ENCODE measurements around the gene ODAD4.

Gene ODAD4

GRCh38 chr17:41974031-41974430 is 43.6 kb downstream of the ODAD4 start:
- Histone ChIP-seq H3K9me2 (replicated peaks; ENCODE audit: low read depth, low read length) (no peaks in the 10 kb centered on the region), H3K27me3 (ENCODE audit: insufficient read depth, low read length, poor library complexity, severe bottlenecking) (no peaks in the 10 kb centered on the region), H3K79me2 (ENCODE audit: insufficient read depth, low read length) (peaks cover 17% of the 10 kb centered on the region; the same call in 1 of the 2 replicates), H3F3A (ENCODE audit: low read depth) (no peaks in the 10 kb centered on the region), H3K4me1 (ENCODE audit: insufficient read depth, low read length, poor library complexity, severe bottlenecking) (no peaks in the 10 kb centered on the region), H4K20me1 (ENCODE audit: insufficient read depth, low read length, poor library complexity, severe bottlenecking) (no peaks in the 10 kb centered on the region), H3K9ac (ENCODE audit: low read depth, low read length, poor library complexity, severe bottlenecking) (no peak overlapping the region), H3K4me2 (ENCODE audit: low read depth, low read length, poor library complexity, severe bottlenecking) (no peak overlapping the region), H3K9me3 (ENCODE audit: insufficient read depth, low read depth, low read length) (no peaks in the 10 kb centered on the region), H3K4me3 (ENCODE audit: low read length, poor library complexity, severe bottlenecking) (no peak overlapping the region), H3K36me3 (ENCODE audit: insufficient read depth, low read length) (peaks cover 60% of the 10 kb centered on the region; the same call in 1 of the 2 replicates), H2AFZ (ENCODE audit: low read length) (no peak overlapping the region)
- TF ChIP-seq EZH2phosphoT487 (IDR thresholded peaks at IDR 0.05; ENCODE audit: borderline replicate concordance), result no peak
- no peak for TF ChIP-seq CTCF (conservative IDR thresholded peaks at IDR 0.05; ENCODE audit: low read length)

- no peak overlapping the region for H2AFZ ChIP-seq (ENCODE audit: low read length)
- H3K4me1 ChIP-seq (ENCODE audit: insufficient read depth, low read length, poor library complexity, severe bottlenecking), result no peaks in the 10 kb centered on the region
- H3K9me3 ChIP-seq (ENCODE audit: insufficient read depth, low read depth, low read length), result no peaks in the 10 kb centered on the region
- H3K36me3 ChIP-seq (ENCODE audit: insufficient read depth, low read length), result peaks cover 60% of the 10 kb centered on the region; the same call in 1 of the 2 replicates
- H3K9me2 ChIP-seq (replicated peaks; ENCODE audit: low read depth, low read length), result no peaks in the 10 kb centered on the region
- no peak overlapping the region for H3K9ac ChIP-seq (ENCODE audit: low read depth, low read length, poor library complexity, severe bottlenecking)
- TF ChIP-seq CTCF (conservative IDR thresholded peaks at IDR 0.05; ENCODE audit: low read length) (no peak), EZH2phosphoT487 (IDR thresholded peaks at IDR 0.05; ENCODE audit: borderline replicate concordance) (no peak)
- no peaks in the 10 kb centered on the region for H3F3A ChIP-seq (ENCODE audit: low read depth)
- H3K4me2 ChIP-seq (ENCODE audit: low read depth, low read length, poor library complexity, severe bottlenecking), result no peak overlapping the region
- no peaks in the 10 kb centered on the region for H3K27me3 ChIP-seq (ENCODE audit: insufficient read depth, low read length, poor library complexity, severe bottlenecking)
- H3K79me2 ChIP-seq (ENCODE audit: insufficient read depth, low read length), result peaks cover 14% of the 10 kb centered on the region; the same call in 1 of the 2 replicates
- H4K20me1 ChIP-seq (ENCODE audit: insufficient read depth, low read length, poor library complexity, severe bottlenecking), result no peaks in the 10 kb centered on the region
- no peak overlapping the region for H3K4me3 ChIP-seq (ENCODE audit: low read length, poor library complexity, severe bottlenecking)
These were observed 44.2 kb downstream of the ODAD4 start for GRCh38 chr17:41974658-41975057.

- Histone ChIP-seq H3K9ac (ENCODE audit: low read depth, low read length, poor library complexity, severe bottlenecking) (no peak overlapping the region), H3K4me2 (ENCODE audit: low read depth, low read length, poor library complexity, severe bottlenecking) (no peak overlapping the region), H3K36me3 (ENCODE audit: insufficient read depth, low read length) (peaks cover 64% of the 10 kb centered on the region; the same call in 1 of the 2 replicates), H3K9me3 (ENCODE audit: insufficient read depth, low read depth, low read length) (no peaks in the 10 kb centered on the region), H3F3A (ENCODE audit: low read depth) (no peaks in the 10 kb centered on the region), H3K9me2 (replicated peaks; ENCODE audit: low read depth, low read length) (no peaks in the 10 kb centered on the region), H3K79me2 (ENCODE audit: insufficient read depth, low read length) (peaks cover 11% of the 10 kb centered on the region; the same call in 1 of the 2 replicates), H4K20me1 (ENCODE audit: insufficient read depth, low read length, poor library complexity, severe bottlenecking) (no peaks in the 10 kb centered on the region), H2AFZ (ENCODE audit: low read length) (no peak overlapping the region), H3K27me3 (ENCODE audit: insufficient read depth, low read length, poor library complexity, severe bottlenecking) (no peaks in the 10 kb centered on the region), H3K4me1 (ENCODE audit: insufficient read depth, low read length, poor library complexity, severe bottlenecking) (no peaks in the 10 kb centered on the region), H3K4me3 (ENCODE audit: low read length, poor library complexity, severe bottlenecking) (no peak overlapping the region)
- no peak for TF ChIP-seq EZH2phosphoT487 (IDR thresholded peaks at IDR 0.05; ENCODE audit: borderline replicate concordance)
- TF ChIP-seq CTCF (conservative IDR thresholded peaks at IDR 0.05; ENCODE audit: low read length), result no peak
These were observed 45.0 kb downstream of the ODAD4 start for GRCh38 chr17:41975099-41976083.

All from Loucy (cell line).